Measurements from ENCODE around the gene SLC47A2. TPM values are rescaled to one million over a fixed set of nuclear protein-coding genes. Genes with fewer than 3 reads are reported as not detected.
"Not testable (repeated sequence)": the region's sequence is repeated elsewhere in the genome, so short reads cannot be mapped to it uniquely, and the experiment has no call there.

Gene SLC47A2
- polyA plus RNA-seq (ENCODE audit: insufficient read length in 4 of 4) = 1 to 10 TPM in 3 of 4 donors, under 1 TPM in 1; 0.48 to 7.0 (median 5.7) TPM

GRCh38 chr17:19716108-19717030, at the start of gene SLC47A2:
TSS of gene SLC47A2 (minus strand) at chr17:19716584. CDS start at chr17:19716555, 29 bp downstream.
- DNase-seq (ENCODE audit: low read depth in 4 of 4, low spot score in 3 of 4) = no peak

GRCh38 chr17:19766016-19766415, 49.6 kb upstream of the SLC47A2 start:
- no peak for DNase-seq (ENCODE audit: low read depth in 4 of 4, low spot score in 3 of 4)

GRCh38 chr17:19763991-19764390, 47.6 kb upstream of the SLC47A2 start:
- DNase-seq (ENCODE audit: low read depth in 4 of 4, low spot score in 3 of 4) = not testable (repeated sequence)

- DNase-seq (ENCODE audit: low read depth in 4 of 4, low spot score in 3 of 4) = no peak
These were observed 47.0 kb upstream of the SLC47A2 start for GRCh38 chr17:19763416-19763815.

- DNase-seq (ENCODE audit: low read depth in 4 of 4, low spot score in 3 of 4) = peak in 1 of 4 donors; percentile 50
These were observed 46.2 kb upstream of the SLC47A2 start for GRCh38 chr17:19762515-19762961.

GRCh38 chr17:19760746-19761145, 44.4 kb upstream of the SLC47A2 start:
- DNase-seq (ENCODE audit: low read depth in 4 of 4, low spot score in 3 of 4) = no peak

GRCh38 chr17:19759568-19760549, 43.5 kb upstream of the SLC47A2 start:
- DNase-seq (ENCODE audit: low read depth in 4 of 4, low spot score in 3 of 4) = no peak

GRCh38 chr17:19757536-19758180, 41.3 kb upstream of the SLC47A2 start:
- DNase-seq (ENCODE audit: low read depth in 4 of 4, low spot score in 3 of 4) = no peak

GRCh38 chr17:19756546-19756945, 40.2 kb upstream of the SLC47A2 start:
- DNase-seq (ENCODE audit: low read depth in 4 of 4, low spot score in 3 of 4) = no peak

- no peak for DNase-seq (ENCODE audit: low read depth in 4 of 4, low spot score in 3 of 4)
These were observed 39.6 kb upstream of the SLC47A2 start for GRCh38 chr17:19755821-19756510.

GRCh38 chr17:19755392-19755791, 39.0 kb upstream of the SLC47A2 start:
- no peak for DNase-seq (ENCODE audit: low read depth in 4 of 4, low spot score in 3 of 4)

GRCh38 chr17:19753661-19754463, 37.5 kb upstream of the SLC47A2 start:
- no peak for DNase-seq (ENCODE audit: low read depth in 4 of 4, low spot score in 3 of 4)

- DNase-seq (ENCODE audit: low read depth in 4 of 4, low spot score in 3 of 4) = no peak
These were observed 36.7 kb upstream of the SLC47A2 start for GRCh38 chr17:19753051-19753509.

- DNase-seq (ENCODE audit: low read depth in 4 of 4, low spot score in 3 of 4) = no peak
These were observed 36.0 kb upstream of the SLC47A2 start for GRCh38 chr17:19752216-19753050.

GRCh38 chr17:19750835-19751234, 34.5 kb upstream of the SLC47A2 start:
- no peak for DNase-seq (ENCODE audit: low read depth in 4 of 4, low spot score in 3 of 4)

- DNase-seq (ENCODE audit: low read depth in 4 of 4, low spot score in 3 of 4) = no peak
These were observed 33.7 kb upstream of the SLC47A2 start for GRCh38 chr17:19750020-19750572.

- DNase-seq (ENCODE audit: low read depth in 4 of 4, low spot score in 3 of 4) = no peak
These were observed 32.4 kb upstream of the SLC47A2 start for GRCh38 chr17:19748807-19749193.
